Bone marrow (tissue), 2 donors: ENCODE data around the gene TNK2.
"Not testable (repeated sequence)": the region's sequence is repeated elsewhere in the genome, so short reads cannot be mapped to it uniquely, and the experiment has no call there.

Experiments
- DNase-seq, 2 donors: peaks; one replicate each; lab custom pipeline; 2025; lab: John Stamatoyannopoulos, UW

The TNK2 gene

GRCh38 chr3:195821403-195822130 lies 86.8 kb downstream of the TNK2 start:
- DNase-seq, result no peak

DNA sequence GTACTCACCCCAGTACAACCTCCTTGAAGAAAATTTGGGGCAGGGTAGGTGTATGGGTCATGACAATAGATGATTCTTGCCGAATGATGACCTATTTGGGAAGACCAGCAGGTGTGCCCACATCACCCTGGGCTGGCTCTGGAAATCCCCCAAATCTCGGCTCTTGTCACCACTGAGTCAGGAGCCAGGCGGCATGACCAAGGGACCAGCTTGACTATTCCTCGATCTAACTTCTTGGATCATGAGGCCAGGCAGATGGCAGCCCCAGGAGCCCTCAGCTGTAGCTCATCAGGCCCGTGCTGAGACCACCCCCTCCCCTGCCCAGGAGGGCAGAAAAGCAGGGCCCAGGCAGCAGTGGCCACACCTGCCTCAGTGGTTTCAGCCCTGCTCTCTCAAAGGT lies 87.5 kb downstream of the TNK2 start:
- DNase-seq, result no peak

GRCh38 chr3:195820186-195820585 lies 88.2 kb downstream of the TNK2 start:
- no peak for DNase-seq

GRCh38 chr3:195818301-195818700 lies 90.0 kb downstream of the TNK2 start:
- DNase-seq, result no peak

GRCh38 chr3:195817578-195818135 lies 90.7 kb downstream of the TNK2 start:
- no peak for DNase-seq

DNA sequence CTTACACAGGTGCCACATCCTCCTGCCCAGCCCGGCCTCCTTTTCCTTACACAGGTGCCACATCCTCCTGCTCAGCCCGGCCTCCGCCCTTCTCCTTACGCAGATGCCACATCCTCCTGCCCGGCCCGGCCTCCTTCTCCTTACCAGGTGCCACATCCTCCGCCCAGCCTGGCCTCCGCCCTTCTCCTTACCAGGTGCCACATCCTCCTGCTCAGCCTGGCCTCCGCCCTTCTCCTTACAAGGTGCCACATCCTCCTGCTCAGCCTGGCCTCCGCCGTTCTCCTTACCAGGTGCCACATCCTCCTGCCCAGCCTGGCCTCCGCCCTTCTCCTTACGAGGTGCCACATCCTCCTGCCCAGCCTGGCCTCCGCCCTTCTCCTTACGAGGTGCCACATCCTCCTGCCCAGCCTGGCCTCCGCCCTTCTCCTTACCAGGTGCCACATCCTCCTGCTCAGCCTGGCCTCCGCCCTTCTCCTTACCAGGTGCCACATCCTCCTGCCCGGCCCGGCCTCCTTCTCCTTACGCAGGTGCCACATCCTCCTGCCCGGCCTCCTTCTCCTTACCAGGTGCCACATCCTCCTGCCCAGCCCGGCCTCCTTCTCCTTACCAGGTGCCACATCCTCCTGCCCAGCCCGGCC lies 92.0 kb downstream of the TNK2 start:
- DNase-seq, result not testable (repeated sequence)

DNA sequence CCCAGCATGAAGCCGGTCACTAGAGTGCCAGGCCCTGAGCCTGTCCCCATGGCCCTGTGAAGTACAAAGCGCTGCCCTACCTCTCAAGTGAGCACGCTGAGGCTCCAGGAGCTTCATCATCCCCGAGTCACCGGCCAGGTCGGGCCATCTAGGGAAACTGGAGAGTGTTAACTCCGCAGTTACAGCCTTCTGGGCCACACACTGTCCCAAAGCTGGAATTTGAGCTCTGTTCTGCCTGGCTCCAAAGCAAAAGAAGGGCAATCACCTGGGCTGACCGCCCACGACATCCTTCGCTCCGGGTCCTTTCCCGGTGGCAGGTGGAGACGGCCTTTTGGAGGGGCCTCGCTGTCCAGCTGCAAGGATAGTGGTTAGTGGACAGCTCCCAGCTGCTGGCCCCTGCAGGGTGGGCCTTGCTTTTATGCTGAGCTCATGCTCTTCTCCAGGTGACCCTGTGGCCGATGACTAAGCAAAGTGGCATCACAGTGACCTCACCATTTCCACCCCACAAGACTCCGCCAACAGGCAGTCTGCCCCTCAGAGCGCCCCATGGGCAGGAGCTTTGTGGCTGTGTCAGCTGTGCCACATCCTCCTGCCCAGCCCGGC lies 93.1 kb downstream of the TNK2 start:
- no peak for DNase-seq

GRCh38 chr3:195813916-195814640 lies 94.3 kb downstream of the TNK2 start:
- DNase-seq, result no peak
